ENCODE results near the gene BID. TPM values are rescaled to one million over a fixed set of nuclear protein-coding genes. Genes with fewer than 3 reads are reported as not detected.
A peak's percentile ranks its signal among the peaks of the same experiment; 100 is the strongest.

The BID gene
- total and polyA plus RNA-seq, 4 experiments from 2014 or later: 22.0 to 104 (median 47.7) TPM

GRCh38 chr22:17746916-17747315, 27.4 kb downstream of the BID start:
- Mint-ChIP-seq H3K27me3 (no peaks in the 10 kb centered on the region), H3K27ac (peak overlapping the region in 1 of 7 donors; percentile 69), H3K4me3 (no peak overlapping the region), H3K4me1 (peaks cover 3 to 21% (median 8%) of the 10 kb centered on the region in 4 donors), H3K9me3 (peaks cover 0 to 2% (median 0%) of the 10 kb centered on the region in 8 donors), H3K36me3 (peaks cover 0 to 23% of the 10 kb centered on the region in 2 donors)
- H3K4me1 ChIP-seq (ENCODE audit: insufficient read depth, low read length): no peaks in the 10 kb centered on the region
- no peaks in the 10 kb centered on the region for H3K9me3 ChIP-seq (ENCODE audit: control insufficient read depth in 1 of 2, low read length in 2 of 2)
- ChIA-PET CTCF (ENCODE audit: partially characterized antibody) (interaction anchor here (2.2 to 15.7 kb wide), 3 partner anchors 21 to 329 kb away, joined by 6 to 240 read pairs (median 8); no protein-coding TSS in a partner anchor), POLR2A (ENCODE audit: partially characterized antibody) (no interaction called here)
- intact Hi-C loops (cut with micrococcal nuclease): no loop called here
- no peak for DNase-seq
- H3K27me3 ChIP-seq (ENCODE audit: insufficient read depth, low read length): no peaks in the 10 kb centered on the region
- H3K4me3 ChIP-seq (ENCODE audit: low read length in 2 of 2): no peak overlapping the region
- no peak overlapping the region for H3K27ac ChIP-seq (ENCODE audit: low read depth, low read length)
- H3K36me3 ChIP-seq (ENCODE audit: insufficient read depth, low read length): no peaks in the 10 kb centered on the region

- Histone ChIP-seq H3K27ac (ENCODE audit: low read depth, low read length) (no peak overlapping the region), H3K9me3 (ENCODE audit: control insufficient read depth in 1 of 2, low read length in 2 of 2) (no peaks in the 10 kb centered on the region), H3K27me3 (ENCODE audit: insufficient read depth, low read length) (no peaks in the 10 kb centered on the region), H3K36me3 (ENCODE audit: insufficient read depth, low read length) (peaks cover 3% of the 10 kb centered on the region), H3K4me1 (ENCODE audit: insufficient read depth, low read length) (no peaks in the 10 kb centered on the region), H3K4me3 (ENCODE audit: low read length in 2 of 2) (no peak overlapping the region)
- Mint-ChIP-seq H3K27me3 (no peaks in the 10 kb centered on the region), H3K4me1 (peaks cover 2 to 15% (median 5%) of the 10 kb centered on the region in 4 donors), H3K4me3 (no peak overlapping the region), H3K9me3 (peaks cover 0 to 2% (median 0%) of the 10 kb centered on the region in 8 donors), H3K27ac (peak overlapping the region in 4 of 7 donors; percentile 31 to 82 (median 52)), H3K36me3 (peaks cover 0 to 34% of the 10 kb centered on the region in 2 donors)
- ChIA-PET POLR2A (ENCODE audit: partially characterized antibody) (interaction anchor here (1.3 kb wide), 1 partner anchor 41 kb away, joined by 5 read pairs; no protein-coding TSS in a partner anchor), CTCF (ENCODE audit: partially characterized antibody) (interaction anchor here (0.9 to 15.7 kb wide), 9 partner anchors 10 to 572 kb away, joined by 3 to 240 read pairs (median 4); partner anchors contain the start of gene PEX26)
- DNase-seq: no peak
- intact Hi-C loops (cut with micrococcal nuclease): no loop called here
Measured at GRCh38 chr22:17744430-17744829, 29.8 kb downstream of the BID start.

GRCh38 chr22:17743661-17744411, 30.4 kb downstream of the BID start:
- Mint-ChIP-seq H3K9me3 (peaks cover 0 to 2% (median 0%) of the 10 kb centered on the region in 8 donors), H3K36me3 (peaks cover under 1 to 34% of the 10 kb centered on the region in 2 donors), H3K4me3 (no peak overlapping the region), H3K27me3 (no peaks in the 10 kb centered on the region), H3K27ac (peak overlapping the region in 3 of 7 donors; percentile 41 to 57 (median 42)), H3K4me1 (peaks cover 2 to 15% (median 5%) of the 10 kb centered on the region in 4 donors)
- no peaks in the 10 kb centered on the region for H3K9me3 ChIP-seq (ENCODE audit: control insufficient read depth in 1 of 2, low read length in 2 of 2)
- no peaks in the 10 kb centered on the region for H3K27me3 ChIP-seq (ENCODE audit: insufficient read depth, low read length)
- H3K4me1 ChIP-seq (ENCODE audit: insufficient read depth, low read length): no peaks in the 10 kb centered on the region
- H3K4me3 ChIP-seq (ENCODE audit: low read length in 2 of 2): no peak overlapping the region
- intact Hi-C loops (cut with micrococcal nuclease): no loop called here
- H3K27ac ChIP-seq (ENCODE audit: low read depth, low read length): no peak overlapping the region
- H3K36me3 ChIP-seq (ENCODE audit: insufficient read depth, low read length): peaks cover 4% of the 10 kb centered on the region
- DNase-seq: no peak
- CTCF ChIA-PET (ENCODE audit: partially characterized antibody): interaction anchor here (0.9 to 15.7 kb wide), 13 partner anchors 10 to 572 kb away, joined by 3 to 240 read pairs (median 4); partner anchors contain the start of gene PEX26
- POLR2A ChIA-PET (ENCODE audit: partially characterized antibody): interaction anchor here (0.8 to 3.3 kb wide), 4 partner anchors 29 to 332 kb away, joined by 3 to 20 read pairs (median 6); no protein-coding TSS in a partner anchor

- H3K36me3 ChIP-seq (ENCODE audit: insufficient read depth, low read length): peaks cover 13% of the 10 kb centered on the region
- Mint-ChIP-seq H3K4me1 (peaks cover 2 to 15% (median 5%) of the 10 kb centered on the region in 4 donors), H3K9me3 (peaks cover 0 to under 1% (median 0%) of the 10 kb centered on the region in 8 donors), H3K27ac (peak overlapping the region in 3 of 7 donors; percentile 24 to 62 (median 27)), H3K27me3 (no peaks in the 10 kb centered on the region), H3K4me3 (no peak overlapping the region), H3K36me3 (peaks cover 11 to 46% of the 10 kb centered on the region in 2 donors)
- ChIA-PET POLR2A (ENCODE audit: partially characterized antibody) (interaction anchor here (1.0 to 3.3 kb wide), 5 partner anchors 31 to 335 kb away, joined by 3 to 20 read pairs (median 3); partner anchors contain the start of gene PEX26), CTCF (ENCODE audit: partially characterized antibody) (interaction anchor here (1.0 to 15.7 kb wide), 19 partner anchors 9 to 334 kb away, joined by 3 to 240 read pairs (median 6); partner anchors contain the start of gene PEX26)
- H3K27me3 ChIP-seq (ENCODE audit: insufficient read depth, low read length): no peaks in the 10 kb centered on the region
- no peaks in the 10 kb centered on the region for H3K9me3 ChIP-seq (ENCODE audit: control insufficient read depth in 1 of 2, low read length in 2 of 2)
- H3K4me3 ChIP-seq (ENCODE audit: low read length in 2 of 2): no peak overlapping the region
- no peaks in the 10 kb centered on the region for H3K4me1 ChIP-seq (ENCODE audit: insufficient read depth, low read length)
- intact Hi-C loops (cut with micrococcal nuclease): loop anchor here (1.0 kb wide), 2 partner anchors 39 to 43 kb away; no protein-coding TSS in a partner anchor
- H3K27ac ChIP-seq (ENCODE audit: low read depth, low read length): no peak overlapping the region
- peak; percentile 51 to 65 (median 57) for DNase-seq
Measured at GRCh38 chr22:17742527-17742902, 31.8 kb downstream of the BID start.

DNA sequence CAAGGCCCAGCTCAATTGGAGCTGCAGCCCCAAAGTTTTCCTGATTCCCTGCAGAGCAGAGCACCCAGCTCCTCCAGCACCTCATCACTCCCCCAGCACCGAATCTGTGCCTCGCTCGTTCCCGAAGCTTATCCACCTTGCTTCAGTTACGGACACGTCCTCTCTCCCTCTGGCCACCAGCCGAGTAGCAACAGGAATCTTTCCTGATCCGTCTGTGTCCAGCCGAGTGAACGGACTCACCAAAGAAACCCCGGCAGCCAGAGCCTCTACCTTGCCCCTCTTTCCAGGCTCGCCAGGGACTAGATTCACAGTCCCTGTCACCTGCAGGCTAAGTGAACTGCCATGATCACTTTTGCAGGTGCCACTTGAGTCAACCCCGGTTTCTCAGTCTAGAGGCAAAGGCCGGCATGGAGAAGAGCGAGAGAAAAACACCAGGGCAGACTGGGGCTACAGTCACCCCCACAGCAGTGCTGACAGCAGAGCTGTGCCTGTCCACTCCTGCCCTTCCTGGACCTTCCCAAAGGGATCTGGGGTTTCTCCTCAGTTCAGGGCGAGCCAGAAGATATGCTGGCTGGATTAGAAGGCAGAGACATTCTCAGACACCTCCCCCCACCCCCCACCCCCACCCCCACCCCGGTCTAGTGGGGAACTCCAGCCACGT, 32.3 kb downstream of the BID start:
- Histone ChIP-seq H3K4me1 (ENCODE audit: insufficient read depth, low read length) (no peaks in the 10 kb centered on the region), H3K27ac (ENCODE audit: low read depth, low read length) (peak overlapping the region; percentile 9), H3K9me3 (ENCODE audit: control insufficient read depth in 1 of 2, low read length in 2 of 2) (no peaks in the 10 kb centered on the region), H3K27me3 (ENCODE audit: insufficient read depth, low read length) (no peaks in the 10 kb centered on the region), H3K4me3 (ENCODE audit: low read length in 2 of 2) (no peak overlapping the region), H3K36me3 (ENCODE audit: insufficient read depth, low read length) (peaks cover 13% of the 10 kb centered on the region)
- no peaks in the 10 kb centered on the region for H3K9me3 Mint-ChIP-seq
- POLR2A ChIA-PET (ENCODE audit: partially characterized antibody): interaction anchor here (1.0 to 3.3 kb wide), 4 partner anchors 37 to 336 kb away, joined by 3 to 20 read pairs (median 10); partner anchors contain the start of gene PEX26
- H3K4me3 Mint-ChIP-seq: no peak overlapping the region
- H3K27ac Mint-ChIP-seq: peak overlapping the region in 5 of 7 donors; percentile 10 to 79 (median 48)
- intact Hi-C loops (cut with micrococcal nuclease): loop anchor here (1.0 kb wide), 2 partner anchors 39 to 43 kb away; no protein-coding TSS in a partner anchor
- CTCF ChIA-PET (ENCODE audit: partially characterized antibody): interaction anchor here (0.6 to 15.7 kb wide), 20 partner anchors 7 to 335 kb away, joined by 3 to 240 read pairs (median 6); partner anchors contain the start of gene PEX26
- DNase-seq: no peak
- H3K36me3 Mint-ChIP-seq: peaks cover 11 to 50% of the 10 kb centered on the region in 2 donors
- H3K4me1 Mint-ChIP-seq: peaks cover 2 to 15% (median 5%) of the 10 kb centered on the region in 4 donors
- H3K27me3 Mint-ChIP-seq: no peaks in the 10 kb centered on the region

DNA sequence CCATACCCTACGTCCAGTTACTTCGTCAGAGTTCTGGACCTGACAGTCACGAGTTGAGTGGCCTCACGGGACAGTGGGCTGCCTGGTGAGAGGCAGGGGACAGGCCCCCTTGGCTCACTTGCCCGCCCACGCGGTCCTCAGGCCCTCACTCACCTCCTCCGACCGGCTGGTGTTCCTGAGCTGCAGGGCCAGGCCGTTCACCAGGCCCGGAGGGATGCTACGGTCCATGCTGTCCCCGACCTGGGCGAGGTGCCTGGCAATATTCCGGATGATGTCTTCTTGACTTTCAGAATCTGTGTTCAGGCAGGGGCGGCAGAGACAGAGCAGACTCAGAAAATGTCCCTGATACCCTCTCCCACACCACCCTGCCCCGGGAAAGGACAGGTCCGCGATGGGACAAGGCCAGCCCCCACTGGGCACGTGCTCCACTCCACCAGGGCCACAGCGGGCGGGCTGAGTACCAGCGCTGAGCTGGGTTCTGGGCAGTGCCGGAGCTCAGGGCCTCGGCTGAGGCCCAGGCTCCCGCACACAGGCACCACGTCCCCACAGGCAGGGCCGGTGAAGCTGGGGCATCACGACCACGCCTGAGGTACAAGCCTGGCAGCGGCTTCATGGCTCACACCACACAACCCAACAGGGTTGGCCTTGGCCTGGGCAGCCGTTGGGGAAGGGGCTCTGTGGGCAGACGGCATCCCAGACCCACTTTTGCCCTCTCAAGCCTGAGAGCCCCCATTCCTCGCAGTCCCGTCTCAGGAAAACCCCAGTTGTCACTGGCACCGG, 34.9 kb downstream of the BID start:
- no peaks in the 10 kb centered on the region for H3K9me3 ChIP-seq (ENCODE audit: control insufficient read depth in 1 of 2, low read length in 2 of 2)
- peaks cover 5 to 17% (median 8%) of the 10 kb centered on the region in 4 donors for H3K4me1 Mint-ChIP-seq
- peaks cover 11 to 55% of the 10 kb centered on the region in 2 donors for H3K36me3 Mint-ChIP-seq
- no peak overlapping the region for H3K27ac ChIP-seq (ENCODE audit: low read depth, low read length)
- POLR2A ChIA-PET (ENCODE audit: partially characterized antibody): no interaction called here
- CTCF ChIA-PET (ENCODE audit: partially characterized antibody): interaction anchor here (1.2 to 15.7 kb wide), 2 partner anchors 16 to 48 kb away, joined by 3 to 240 read pairs; no protein-coding TSS in a partner anchor
- H3K27me3 ChIP-seq (ENCODE audit: insufficient read depth, low read length): no peaks in the 10 kb centered on the region
- H3K4me3 ChIP-seq (ENCODE audit: low read length in 2 of 2): no peak overlapping the region
- no peak overlapping the region for H3K27ac Mint-ChIP-seq
- intact Hi-C loops (cut with micrococcal nuclease): no loop called here
- H3K9me3 Mint-ChIP-seq: no peaks in the 10 kb centered on the region
- H3K36me3 ChIP-seq (ENCODE audit: insufficient read depth, low read length): peaks cover 22% of the 10 kb centered on the region
- H3K27me3 Mint-ChIP-seq: no peaks in the 10 kb centered on the region
- no peak overlapping the region for H3K4me3 Mint-ChIP-seq
- DNase-seq: no peak
- H3K4me1 ChIP-seq (ENCODE audit: insufficient read depth, low read length): peaks cover 2% of the 10 kb centered on the region

All from CD4-positive, alpha-beta memory T cell (primary cell).